ENCODE data around the gene MT1A.
A peak's percentile ranks its signal among the peaks of the same experiment; 100 is the strongest.

The MT1A gene

DNA sequence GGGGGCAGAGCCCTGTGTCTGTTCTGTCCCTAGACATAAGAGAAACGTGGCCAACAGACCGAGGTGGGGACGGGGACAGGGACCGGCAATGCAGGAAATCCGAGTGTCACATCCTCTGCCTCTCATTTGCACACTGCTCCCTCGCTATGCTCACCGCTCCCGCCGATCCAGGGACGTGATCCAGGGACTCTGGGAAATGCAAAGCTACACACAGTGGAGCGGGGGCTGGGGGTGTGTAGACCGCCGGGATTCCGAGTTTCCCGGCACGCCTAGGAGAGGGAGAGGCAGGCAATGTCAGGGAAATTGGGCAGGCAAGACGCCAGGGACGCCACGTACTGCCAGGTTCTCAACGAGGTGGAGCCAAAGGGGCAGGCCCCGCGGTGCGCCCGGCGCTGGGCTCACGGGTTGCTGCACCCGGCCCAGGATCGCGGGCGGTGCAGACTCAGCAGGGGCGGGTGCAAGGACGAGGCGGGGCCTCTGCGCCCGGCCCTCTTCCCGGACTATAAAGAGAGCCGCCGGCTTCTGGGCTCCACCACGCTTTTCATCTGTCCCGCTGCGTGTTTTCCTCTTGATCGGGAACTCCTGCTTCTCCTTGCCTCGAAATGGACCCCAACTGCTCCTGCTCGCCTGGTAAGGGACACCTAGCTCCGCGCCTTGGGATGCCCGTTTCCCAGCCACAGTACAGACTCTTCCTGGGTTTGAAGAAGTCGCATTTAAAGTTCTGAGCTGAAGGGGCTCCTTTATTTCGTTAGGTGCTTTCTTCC lies 43.7 kb downstream of the MT1A start, which contains the start of gene MT1X:
MT1X (plus strand) TSS at position 532 of the 764 bp plus-strand sequence; CDS start at position 603, 71 bp downstream.
- DNase-seq = peak; percentile 66 to 91 (median 78)

DNA sequence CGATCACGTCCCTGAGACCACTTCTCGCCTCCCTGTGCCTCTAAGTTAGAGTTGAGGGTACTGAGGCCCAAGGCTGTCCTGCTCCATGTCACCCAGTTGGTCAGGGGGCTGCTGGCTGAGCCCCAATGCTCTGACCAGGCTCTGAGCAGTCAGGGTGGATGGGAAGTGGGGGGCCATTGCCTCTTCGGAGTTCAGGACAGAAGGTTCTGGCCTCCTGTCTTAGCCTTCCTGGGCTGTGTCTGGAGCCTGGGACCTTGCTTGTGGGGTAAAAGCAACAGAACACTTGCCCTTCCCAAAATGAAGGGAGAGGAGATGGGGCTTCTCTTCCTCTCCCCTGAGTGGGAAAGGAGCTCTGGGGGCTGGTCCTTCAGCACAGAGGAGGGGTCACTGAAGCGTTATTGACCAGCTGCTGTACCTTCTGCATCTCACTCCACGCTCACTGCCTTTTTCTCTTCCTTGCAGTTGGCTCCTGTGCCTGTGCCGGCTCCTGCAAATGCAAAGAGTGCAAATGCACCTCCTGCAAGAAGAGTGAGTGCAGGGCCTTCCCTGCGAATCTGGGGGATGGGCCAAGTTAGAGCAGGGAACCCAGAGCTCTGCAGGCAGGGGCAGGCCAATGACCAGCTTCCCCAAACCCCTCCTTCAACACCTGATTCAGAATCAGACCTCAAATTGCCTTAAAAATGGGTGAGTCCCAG lies 44.4 kb downstream of the MT1A start:
- DNase-seq = no peak

DNA sequence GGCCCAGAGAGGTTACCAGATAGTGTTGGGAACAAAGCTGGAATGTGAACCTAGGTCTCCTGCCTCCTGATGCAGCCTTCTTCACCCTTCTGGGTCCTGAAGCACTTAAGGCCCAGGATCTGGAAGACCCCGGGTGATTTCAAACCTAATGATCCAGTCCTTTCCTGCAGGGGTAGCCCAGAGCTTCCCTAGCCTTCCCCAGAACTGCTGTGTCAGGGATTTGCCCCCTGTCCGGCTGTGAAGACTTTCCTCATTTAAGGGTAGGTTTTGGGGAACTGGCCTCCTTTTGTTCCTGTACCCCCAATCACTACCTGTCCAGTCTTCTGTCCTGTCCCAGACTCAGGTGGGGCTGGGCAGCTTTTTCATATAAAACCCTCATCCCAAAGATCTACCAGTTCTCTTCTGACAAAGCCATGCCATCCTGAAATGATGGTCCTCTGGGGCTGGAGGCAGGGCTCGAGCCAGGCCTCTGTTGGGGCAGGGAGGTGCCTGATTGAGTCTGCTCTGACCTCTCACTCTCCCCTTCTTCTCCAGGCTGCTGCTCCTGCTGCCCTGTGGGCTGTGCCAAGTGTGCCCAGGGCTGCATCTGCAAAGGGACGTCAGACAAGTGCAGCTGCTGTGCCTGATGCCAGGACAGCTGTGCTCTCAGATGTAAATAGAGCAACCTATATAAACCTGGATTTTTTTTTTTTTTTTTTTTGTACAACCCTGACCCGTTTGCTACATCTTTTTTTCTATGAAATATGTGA lies 45.1 kb downstream of the MT1A start:
- no peak for DNase-seq

DNA sequence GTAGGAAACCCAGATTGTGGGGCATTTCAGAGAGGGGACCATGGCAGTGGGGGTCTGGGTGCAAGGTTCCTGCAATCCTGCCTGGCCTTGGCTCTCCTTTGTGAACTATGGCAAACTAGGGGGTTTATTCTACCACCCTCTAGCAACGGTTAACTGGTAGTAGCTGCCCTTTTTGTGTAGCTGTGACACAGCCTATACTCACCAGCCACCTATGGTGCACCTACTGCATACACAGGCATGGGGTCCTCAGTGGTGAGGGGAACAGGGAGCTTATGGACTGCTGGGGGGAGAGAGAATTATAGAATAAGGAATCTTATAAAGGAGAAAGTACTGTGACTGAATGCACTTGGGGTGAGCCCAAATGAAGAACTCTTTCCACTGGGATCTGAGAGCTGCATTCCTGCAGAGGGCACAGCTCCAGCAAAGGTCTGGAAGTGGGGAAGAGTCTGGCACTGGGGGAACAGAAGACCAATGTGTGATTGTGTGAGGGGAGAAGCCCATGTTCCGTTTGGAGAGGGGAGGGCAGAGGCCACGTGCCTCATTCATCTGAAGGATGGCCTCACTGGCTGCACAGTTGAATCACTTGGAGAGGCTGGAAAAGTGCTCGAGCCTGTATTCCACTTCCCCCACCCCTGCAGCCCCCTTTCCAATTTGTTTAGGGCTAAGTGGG lies 45.9 kb downstream of the MT1A start:
- DNase-seq = no peak

DNA sequence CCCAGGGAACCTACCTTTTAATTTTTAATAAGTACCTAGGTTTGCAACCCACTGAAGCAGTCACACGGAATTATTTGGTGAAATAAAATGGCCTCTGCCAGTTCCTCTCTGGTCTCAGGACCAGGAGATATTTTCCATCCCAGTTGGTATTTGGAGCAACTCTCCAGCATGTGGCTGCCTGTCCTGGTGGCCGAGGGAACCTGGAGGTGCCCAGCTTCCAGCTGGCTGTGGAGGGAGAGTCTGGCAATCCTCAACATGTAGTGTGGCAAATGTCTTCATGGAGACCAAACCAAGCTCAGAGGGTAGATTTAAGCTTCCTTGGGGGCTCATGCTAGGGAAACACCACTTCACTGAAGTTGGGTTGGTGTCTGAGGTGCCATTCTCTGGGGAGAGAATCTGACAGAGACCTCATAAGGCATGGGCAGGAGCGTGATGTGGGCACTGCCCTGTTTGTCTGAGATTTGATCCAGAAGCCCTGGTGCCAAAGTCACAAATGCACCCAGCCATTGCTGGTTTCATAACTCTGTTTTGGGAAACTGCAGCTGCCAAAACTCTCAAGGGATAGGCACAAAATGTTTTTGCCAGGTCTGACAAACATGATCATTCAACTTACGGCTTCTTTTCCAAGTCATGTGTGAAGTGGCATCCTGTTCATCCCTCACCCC lies 46.6 kb downstream of the MT1A start:
- DNase-seq = no peak

DNA sequence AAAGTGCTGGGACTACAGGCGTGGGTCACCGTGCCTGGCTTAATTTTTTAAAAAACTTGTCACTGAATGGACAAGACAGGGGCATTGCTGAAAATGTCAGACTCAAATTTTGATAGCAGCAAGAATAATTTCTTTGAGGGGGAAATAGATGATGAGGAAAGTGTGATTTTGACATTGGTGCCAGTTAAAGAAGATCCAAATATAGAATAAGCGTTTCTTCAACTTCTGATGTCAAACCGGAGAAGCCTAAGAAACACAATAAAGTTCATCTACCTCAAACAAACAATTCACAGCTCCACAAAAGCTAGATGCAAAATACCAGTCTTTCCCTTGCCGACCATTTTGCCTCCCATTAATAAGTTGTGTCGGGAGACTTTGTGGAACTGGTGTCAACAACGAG lies 48.3 kb downstream of the MT1A start:
- DNase-seq = no peak

DNA sequence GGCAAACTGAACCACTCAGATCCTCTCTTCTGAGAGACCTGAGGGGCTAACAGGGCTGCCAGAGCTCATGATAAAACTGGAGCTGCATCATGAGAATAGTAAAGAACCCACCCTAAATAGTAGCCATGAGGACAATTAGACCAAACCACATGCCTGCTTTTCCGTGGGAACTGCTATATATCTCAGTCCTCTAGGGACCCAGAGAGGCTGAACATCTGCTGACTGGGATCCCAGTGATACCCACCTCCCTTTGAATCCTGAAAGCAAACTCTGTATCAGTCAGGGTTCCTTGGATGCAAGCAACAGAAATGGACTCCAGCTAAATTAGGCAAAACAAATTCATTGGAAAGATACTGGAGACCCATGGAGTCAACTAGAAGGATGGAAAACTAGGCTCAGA lies 50.3 kb downstream of the MT1A start:
- no peak for DNase-seq

DNA sequence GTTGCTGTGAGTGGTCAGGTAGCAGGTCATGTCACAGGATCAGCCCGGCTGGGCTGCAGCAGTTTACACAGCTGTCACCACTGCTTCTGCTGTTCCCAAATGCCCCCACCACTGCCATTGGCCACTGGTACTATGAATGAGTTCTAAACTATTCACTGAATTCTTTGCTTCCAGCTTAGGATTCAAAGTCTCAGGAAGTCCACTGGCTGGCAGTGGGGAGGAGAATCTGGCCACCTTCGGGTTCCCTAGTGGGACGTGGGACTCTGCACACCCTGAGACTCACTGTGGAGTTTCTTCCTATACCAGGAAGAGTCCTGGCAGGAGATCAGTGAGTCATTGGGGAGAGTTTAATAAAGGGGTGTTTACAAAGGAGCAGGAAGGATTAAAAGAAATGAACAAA lies 50.7 kb downstream of the MT1A start:
- no peak for DNase-seq

Measured in T-helper 1 cell (primary cell).